Neutrophil (primary cell): Measurements from ENCODE around the gene UPF2.

Experiments
- H3K27ac ChIP-seq: fragments of 200-600 bp; sonication (generic); 2 replicates; pipeline ENCODE4 v1.5.1; 2016; ENCODE audit warnings: mild to moderate bottlenecking, moderate library complexity
- H3K27me3 ChIP-seq: fragments of 200-600 bp; sonication (generic); 2 replicates; pipeline ENCODE4 v1.6.0; 2016; ENCODE audit warnings: mild to moderate bottlenecking
- H3K36me3 ChIP-seq: fragments of 200-600 bp; sonication (generic); 2 replicates; pipeline ENCODE4 v1.5.1; 2017
- H3K4me1 ChIP-seq, 2 experiments: fragments of 200-600 bp in 1 of 2; sonication (generic) in 1 of 2; 1 replicate in 1 of 2; 2 replicates in 1 of 2; pipeline versions ENCODE4 v1.5.1 to v1.6.1; 2013 to 2016; ENCODE audit warnings: low read depth in 1 of 2, low read length in 1 of 2, mild to moderate bottlenecking in 1 of 2, moderate library complexity in 1 of 2; ENCODE audit not compliant: control insufficient read depth in 1 of 2, insufficient read depth in 1 of 2
- H3K4me3 ChIP-seq, 2 experiments: fragments of 200-600 bp in 1 of 2; sonication (generic) in 1 of 2; 1 replicate in 1 of 2; 2 replicates in 1 of 2; pipeline ENCODE4 v1.5.1; 2013 to 2016; ENCODE audit warnings: low read depth in 1 of 2, low read length in 1 of 2, mild to moderate bottlenecking in 1 of 2, moderate library complexity in 1 of 2
- H3K9me3 ChIP-seq: fragments of 200-600 bp; sonication (generic); 2 replicates; pipeline ENCODE4 v1.5.1; 2016
- CTCF ChIP-seq: fragments of 200-600 bp; sonication (generic); IDR thresholded peaks from 2 replicates; pipeline ENCODE4 v1.5.1; 2016; ENCODE audit warnings: antibody characterized with exemption

Gene UPF2

GRCh38 chr10:11921800-11922392 lies 120.7 kb downstream of the UPF2 start:
- no peak for TF ChIP-seq CTCF
- no peaks in the 10 kb centered on the region for H3K9me3 ChIP-seq
- H3K36me3 ChIP-seq, result peaks cover 87% of the 10 kb centered on the region
- no peaks in the 10 kb centered on the region for H3K27me3 ChIP-seq
- H3K4me1 ChIP-seq, result no peaks in the 10 kb centered on the region
- H3K4me3 ChIP-seq, result no peak overlapping the region
- H3K27ac ChIP-seq, result no peak overlapping the region

GRCh38 chr10:11919271-11919670 lies 123.3 kb downstream of the UPF2 start:
- peaks cover 60% of the 10 kb centered on the region for H3K36me3 ChIP-seq
- no peak for TF ChIP-seq CTCF
- H3K27me3 ChIP-seq, result no peaks in the 10 kb centered on the region
- no peaks in the 10 kb centered on the region for H3K4me1 ChIP-seq
- H3K4me3 ChIP-seq, result no peak overlapping the region
- no peaks in the 10 kb centered on the region for H3K9me3 ChIP-seq
- H3K27ac ChIP-seq, result no peak overlapping the region

- no peaks in the 10 kb centered on the region for H3K9me3 ChIP-seq
- TF ChIP-seq CTCF, result no peak
- H3K27me3 ChIP-seq, result no peaks in the 10 kb centered on the region
- no peak overlapping the region for H3K4me3 ChIP-seq
- H3K4me1 ChIP-seq, result no peaks in the 10 kb centered on the region
- H3K27ac ChIP-seq, result no peak overlapping the region
- peaks cover 53% of the 10 kb centered on the region for H3K36me3 ChIP-seq
These were observed 124.2 kb downstream of the UPF2 start for GRCh38 chr10:11918384-11918783.

GRCh38 chr10:11913079-11913641 lies 129.4 kb downstream of the UPF2 start:
- Histone ChIP-seq H3K9me3 (no peaks in the 10 kb centered on the region), H3K27ac (no peak overlapping the region), H3K27me3 (no peaks in the 10 kb centered on the region), H3K36me3 (peaks cover under 1% of the 10 kb centered on the region), H3K4me1 (no peaks in the 10 kb centered on the region), H3K4me3 (no peak overlapping the region)
- TF ChIP-seq CTCF, result no peak

- H3K27me3 ChIP-seq, result no peaks in the 10 kb centered on the region
- no peak for TF ChIP-seq CTCF
- H3K4me1 ChIP-seq, result no peaks in the 10 kb centered on the region
- H3K27ac ChIP-seq, result no peak overlapping the region
- no peak overlapping the region for H3K4me3 ChIP-seq
- H3K9me3 ChIP-seq, result no peaks in the 10 kb centered on the region
- no peaks in the 10 kb centered on the region for H3K36me3 ChIP-seq
These were observed 132.5 kb downstream of the UPF2 start for GRCh38 chr10:11910102-11910501.
